HEK293T (cell line): ENCODE data around the gene FBXO31.

Experiments used
- ARNT ChIP-seq: fragments of 450-650 bp; IDR thresholded peaks from 2 replicates; pipeline ENCODE4 v1.6.1; 2017; ENCODE audit warnings: mild to moderate bottlenecking
- BHLHE40 ChIP-seq: fragments of 450-650 bp; IDR thresholded peaks from 2 replicates; pipeline ENCODE4 v1.6.1; 2016; ENCODE audit warnings: mild to moderate bottlenecking, moderate library complexity, borderline replicate concordance
- CTBP1 ChIP-seq: fragments of 450-650 bp; IDR thresholded peaks from 2 replicates; pipeline ENCODE4 v1.6.1; 2016; ENCODE audit warnings: borderline replicate concordance
- ELF4 ChIP-seq: fragments of 450-650 bp; IDR thresholded peaks from 2 replicates; pipeline ENCODE4 v1.6.1; 2017; ENCODE audit warnings: antibody characterized with exemption
- FOXA1 ChIP-seq: fragments of 450-650 bp; IDR thresholded peaks from 2 replicates; pipeline ENCODE4 v1.6.1; 2016; ENCODE audit warnings: mild to moderate bottlenecking
- FOXK2 ChIP-seq: fragments of 450-650 bp; IDR thresholded peaks from 2 replicates; pipeline ENCODE4 v1.6.1; 2016; ENCODE audit warnings: mild to moderate bottlenecking
- FOXM1 ChIP-seq: fragments of 450-650 bp; IDR thresholded peaks from 2 replicates; pipeline ENCODE4 v1.6.1; 2017; ENCODE audit warnings: mild to moderate bottlenecking, borderline replicate concordance
- HDGF ChIP-seq: fragments of 450-650 bp; IDR thresholded peaks from 2 replicates; pipeline ENCODE4 v1.6.1; 2017; ENCODE audit warnings: antibody characterized with exemption, borderline replicate concordance
- LEF1 ChIP-seq: fragments of 450-650 bp; IDR thresholded peaks from 2 replicates; pipeline ENCODE4 v1.6.1; 2017; ENCODE audit warnings: mild to moderate bottlenecking, borderline replicate concordance
- PKNOX1 ChIP-seq: fragments of 450-650 bp; IDR thresholded peaks from 2 replicates; pipeline ENCODE4 v1.6.1; 2016
- SUZ12 ChIP-seq: fragments of 450-650 bp; IDR thresholded peaks from 2 replicates; pipeline ENCODE4 v1.6.1; 2016; ENCODE audit warnings: mild to moderate bottlenecking

GRCh38 chr16:87406495-87407088, 23.0 kb upstream of the FBXO31 start:
- TF ChIP-seq HDGF (no peak), ELF4 (no peak), FOXM1 (no peak), FOXK2 (no peak), ARNT (no peak), SUZ12 (no peak), FOXA1 (no peak), LEF1 (no peak), BHLHE40 (no peak), CTBP1 (no peak), PKNOX1 (no peak)
